Fibroblast of lung (primary cell): ENCODE results near the gene CCL19. TPM values are rescaled to one million over a fixed set of nuclear protein-coding genes. Genes with fewer than 3 reads are reported as not detected.
A peak's percentile ranks its signal among the peaks of the same experiment; 100 is the strongest.

ENCODE experiments used
- DNase-seq, 2 donors: peaks; one replicate each; pipeline versions ENCODE4 v3.0.0 to v3.0.0-alpha.2; 2010; ENCODE audit warnings: low read depth in 2 of 2
- H2AFZ ChIP-seq: 2 replicates; pipeline ENCODE4 v1.5.1; 2012; ENCODE audit warnings: low read length, control low read depth, inconsistent platforms
- H3K27ac ChIP-seq: 2 replicates; pipeline ENCODE4 v1.5.1; 2011; ENCODE audit warnings: low read length, control low read depth; ENCODE audit not compliant: insufficient read depth
- H3K27me3 ChIP-seq: 2 replicates; pipeline ENCODE4 v1.5.1; 2011; ENCODE audit warnings: mild to moderate bottlenecking, low read length; ENCODE audit not compliant: control insufficient read depth, insufficient read depth
- H3K36me3 ChIP-seq: 2 replicates; pipeline ENCODE4 v1.5.1; 2011; ENCODE audit warnings: low read length; ENCODE audit not compliant: control insufficient read depth, insufficient read depth
- H3K4me1 ChIP-seq: 2 replicates; pipeline ENCODE4 v1.5.1; 2011; ENCODE audit warnings: low read length; ENCODE audit not compliant: control insufficient read depth, insufficient read depth; ENCODE audit errors: extremely low read depth
- H3K4me2 ChIP-seq: 2 replicates; pipeline ENCODE4 v1.5.1; 2011; ENCODE audit warnings: low read length, control low read depth; ENCODE audit not compliant: insufficient read depth; ENCODE audit errors: extremely low read depth
- H3K4me3 ChIP-seq, 4 experiments: fragments of 200-600 bp in 1 of 4; sonication (generic) in 1 of 4; replicated peaks in 1 of 4; 2 replicates each; pipeline ENCODE4 v1.5.1; 2011 to 2016; ENCODE audit warnings: low read length in 4 of 4, low read depth in 3 of 4, mild to moderate bottlenecking in 3 of 4, control low read depth in 2 of 4, inconsistent platforms in 1 of 4, mixed read lengths in 1 of 4; ENCODE audit not compliant: insufficient read depth in 1 of 4; ENCODE audit errors: control extremely low read depth in 1 of 4
- H3K79me2 ChIP-seq: 2 replicates; pipeline ENCODE4 v1.5.1; 2012; ENCODE audit warnings: mild to moderate bottlenecking, low read length, inconsistent platforms; ENCODE audit not compliant: control insufficient read depth, insufficient read depth
- H3K9ac ChIP-seq: 2 replicates; pipeline ENCODE4 v1.5.1; 2011; ENCODE audit warnings: mild to moderate bottlenecking, low read length, control low read depth; ENCODE audit not compliant: insufficient read depth
- H3K9me3 ChIP-seq: 2 replicates; pipeline ENCODE4 v1.5.1; 2012; ENCODE audit warnings: low read depth, low read length; ENCODE audit not compliant: control insufficient read depth, insufficient read depth
- H4K20me1 ChIP-seq: 2 replicates; pipeline ENCODE4 v1.5.1; 2011; ENCODE audit warnings: low read length; ENCODE audit not compliant: control insufficient read depth, insufficient read depth; ENCODE audit errors: extremely low read depth
- EZH2 ChIP-seq: IDR thresholded peaks from 2 replicates; pipeline ENCODE4 v1.5.1; 2012; ENCODE audit warnings: low read length, control low read depth, mild to moderate bottlenecking; ENCODE audit errors: missing control alignments
- polyA plus RNA-seq, 2 donors: library from polyadenylated mRNA; depleted of rRNA in 1 of 2; stranded (reverse) in 1 of 2; unstranded in 1 of 2; fragments of >200 nt; gene quantifications; 2 replicates each; pipeline ENCODE4 v1.2.1, GENCODE V29; 2011 to 2012; ENCODE audit warnings: missing spikeins in 1 of 2
- total RNA-seq: library from RNA; depleted of rRNA; stranded (reverse); fragments of >200 nt; gene quantifications from 2 replicates; pipeline ENCODE4 v1.2.1, GENCODE V29; 2014
- TF ChIP-seq, protein P1 (sequence below), 2 donors: IDR thresholded peaks in 1 of 2; conservative IDR thresholded peaks in 1 of 2; 1 replicate in 1 of 2; 2 replicates in 1 of 2; pipeline ENCODE4 v1.5.1; 2011 to 2012; ENCODE audit warnings: low read length in 2 of 2, control low read depth in 1 of 2, inconsistent platforms in 1 of 2, low read depth in 1 of 2, mild to moderate bottlenecking in 1 of 2

CCL19 gene
- total and polyA plus RNA-seq, 2 donors (not counting 1 experiment from before 2014, with no cell fraction given): not detected

GRCh38 chr9:34651876-34652601 lies 39.0 kb downstream of the CCL19 start, which contains the start of gene IL11RA:
Gene IL11RA, plus strand, starts transcription at chr9:34652185. Its CDS starts 3,033 bp downstream, at chr9:34655218.
- H4K20me1 ChIP-seq: no peaks in the 10 kb centered on the region
- H3K9me3 ChIP-seq: no peaks in the 10 kb centered on the region
- no peaks in the 10 kb centered on the region for H3K27me3 ChIP-seq
- peak within 1 kb of the TSS; percentile 93 for H3K4me2 ChIP-seq
- H3K79me2 ChIP-seq: peaks cover 9% of the 10 kb centered on the region
- H2AFZ ChIP-seq: peak within 1 kb of the TSS; percentile 70
- peak within 1 kb of the TSS; percentile 43 to 55 (median 50) for H3K4me3 ChIP-seq
- no peak for TF ChIP-seq EZH2
- TF ChIP-seq, protein P1, sequence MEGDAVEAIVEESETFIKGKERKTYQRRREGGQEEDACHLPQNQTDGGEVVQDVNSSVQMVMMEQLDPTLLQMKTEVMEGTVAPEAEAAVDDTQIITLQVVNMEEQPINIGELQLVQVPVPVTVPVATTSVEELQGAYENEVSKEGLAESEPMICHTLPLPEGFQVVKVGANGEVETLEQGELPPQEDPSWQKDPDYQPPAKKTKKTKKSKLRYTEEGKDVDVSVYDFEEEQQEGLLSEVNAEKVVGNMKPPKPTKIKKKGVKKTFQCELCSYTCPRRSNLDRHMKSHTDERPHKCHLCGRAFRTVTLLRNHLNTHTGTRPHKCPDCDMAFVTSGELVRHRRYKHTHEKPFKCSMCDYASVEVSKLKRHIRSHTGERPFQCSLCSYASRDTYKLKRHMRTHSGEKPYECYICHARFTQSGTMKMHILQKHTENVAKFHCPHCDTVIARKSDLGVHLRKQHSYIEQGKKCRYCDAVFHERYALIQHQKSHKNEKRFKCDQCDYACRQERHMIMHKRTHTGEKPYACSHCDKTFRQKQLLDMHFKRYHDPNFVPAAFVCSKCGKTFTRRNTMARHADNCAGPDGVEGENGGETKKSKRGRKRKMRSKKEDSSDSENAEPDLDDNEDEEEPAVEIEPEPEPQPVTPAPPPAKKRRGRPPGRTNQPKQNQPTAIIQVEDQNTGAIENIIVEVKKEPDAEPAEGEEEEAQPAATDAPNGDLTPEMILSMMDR (conservative IDR thresholded peaks at IDR 0.05 in 1 of 2, IDR thresholded peaks at IDR 0.05 in 1 of 2; ENCODE audit: low read depth in 1 of 2, low read length in 2 of 2): no peak
- DNase-seq: peak; percentile 86 to 88
- H3K36me3 ChIP-seq: peaks cover 6% of the 10 kb centered on the region
- H3K4me1 ChIP-seq: peaks cover 36% of the 10 kb centered on the region
- peak within 1 kb of the TSS; percentile 33 for H3K9ac ChIP-seq
- peak within 1 kb of the TSS; percentile 18 for H3K27ac ChIP-seq

DNA sequence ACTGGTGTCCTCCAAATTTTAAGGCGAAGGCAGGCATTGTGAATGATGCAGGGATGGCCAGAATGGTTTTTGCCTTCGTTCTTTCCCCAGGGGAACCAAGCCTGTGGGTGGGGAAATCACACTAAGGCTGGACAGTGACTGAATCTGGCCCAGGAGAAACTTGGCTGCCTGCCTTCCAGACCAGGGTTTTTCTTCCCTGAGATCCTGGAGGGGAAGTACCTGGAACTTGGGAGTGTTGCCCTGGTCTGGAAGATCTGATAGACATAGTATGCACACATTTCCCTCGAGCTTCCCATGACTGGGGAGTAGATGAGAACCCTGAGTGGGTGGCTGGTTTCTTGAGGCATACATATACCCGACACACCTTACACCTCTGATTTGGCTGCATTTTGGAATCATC lies 39.8 kb downstream of the CCL19 start:
- Histone ChIP-seq H4K20me1 (no peaks in the 10 kb centered on the region), H3K4me2 (peak overlapping the region; percentile 93), H3K36me3 (peaks cover 6% of the 10 kb centered on the region), H3K27ac (no peak overlapping the region), H2AFZ (no peak overlapping the region), H3K79me2 (peaks cover 10% of the 10 kb centered on the region), H3K4me1 (peaks cover 38% of the 10 kb centered on the region), H3K27me3 (no peaks in the 10 kb centered on the region), H3K4me3 (peak overlapping the region; percentile 43 to 55 (median 50)), H3K9me3 (no peaks in the 10 kb centered on the region), H3K9ac (no peak overlapping the region)
- DNase-seq: peak; percentile 23 to 47
- TF ChIP-seq EZH2: no peak
- TF ChIP-seq, protein P1 (conservative IDR thresholded peaks at IDR 0.05 in 1 of 2, IDR thresholded peaks at IDR 0.05 in 1 of 2; ENCODE audit: low read depth in 1 of 2, low read length in 2 of 2): no peak

- H3K9me3 ChIP-seq: no peaks in the 10 kb centered on the region
- no peak overlapping the region for H2AFZ ChIP-seq
- TF ChIP-seq, protein P1 (conservative IDR thresholded peaks at IDR 0.05 in 1 of 2, IDR thresholded peaks at IDR 0.05 in 1 of 2; ENCODE audit: low read depth in 1 of 2, low read length in 2 of 2): no peak
- no peak for TF ChIP-seq EZH2
- no peaks in the 10 kb centered on the region for H3K27me3 ChIP-seq
- H3K4me1 ChIP-seq: peaks cover 38% of the 10 kb centered on the region
- H3K4me3 ChIP-seq: peak overlapping the region in 1 of 4 experiments; percentile 55
- peaks cover 6% of the 10 kb centered on the region for H3K36me3 ChIP-seq
- no peaks in the 10 kb centered on the region for H4K20me1 ChIP-seq
- H3K4me2 ChIP-seq: peak overlapping the region; percentile 93
- peak; percentile 46 to 61 for DNase-seq
- no peak overlapping the region for H3K27ac ChIP-seq
- peaks cover 10% of the 10 kb centered on the region for H3K79me2 ChIP-seq
- no peak overlapping the region for H3K9ac ChIP-seq
These were observed 40.3 kb downstream of the CCL19 start for GRCh38 chr9:34650816-34651215.
